Mucosa of descending colon (tissue), 3 donors: ENCODE measurements around the gene SEZ6L2. TPM values are rescaled to one million over a fixed set of nuclear protein-coding genes. Genes with fewer than 3 reads are reported as not detected.

Experiments used
- ATAC-seq: fragments of 200-7000 bp; cut with Tn5 transposase; one replicate; pipeline ENCODE4 v1.9.1; 2020; ENCODE audit warnings: mild to moderate bottlenecking, moderate library complexity
- DNase-seq, 3 donors: peaks; one replicate each; pipeline ENCODE4 v3.0.0-alpha.2; 2020
- H3K36me3 ChIP-seq: fragments of 200-600 bp; one replicate; pipeline ENCODE4 v1.8.0; 2021; ENCODE audit warnings: low read depth, mild to moderate bottlenecking
- H3K4me1 ChIP-seq: fragments of 200-600 bp; one replicate; pipeline ENCODE4 v1.8.0; 2021; ENCODE audit warnings: low read depth, mild to moderate bottlenecking
- H3K4me3 ChIP-seq: fragments of 200-600 bp; one replicate; pipeline ENCODE4 v1.8.0; 2021; ENCODE audit warnings: mild to moderate bottlenecking
- H3K9me3 ChIP-seq: fragments of 200-600 bp; one replicate; pipeline ENCODE4 v1.8.0; 2021; ENCODE audit warnings: mild to moderate bottlenecking
- intact Hi-C, 2 donors: fragments of 100-400 bp; cut with DNase I in 1 of 2; cut with micrococcal nuclease in 1 of 2; formaldehyde crosslinking; loops; one replicate each; pipeline versions ENCODE4 v1.11.0 to v1.11.1; 2022; cut with DNase I, micrococcal nuclease
- total RNA-seq, 3 donors: library from RNA; stranded (reverse); fragmentation: NEBNext Ultra II Directional in 2 of 3; extraction: Animal tissue kit (Norgen Biotek cat#: 25700) in 2 of 3; gene quantifications; one replicate each; pipeline versions ENCODE4 v1.2.1 to v1.2.4, GENCODE V29; 2021 to 2023
- TF ChIP-seq, protein P1 (sequence below): fragments of 200-600 bp; IDR thresholded peaks from one replicate; pipeline ENCODE4 v1.8.0; 2022; ENCODE audit warnings: antibody characterized with exemption, mild to moderate bottlenecking
- donor health status: DM: no; HTN: no; CAD: no; lungs with moderate emphysema.
- donor health status: DM: no; HTN: no; CAD: no.
- donor health status: DM: no; HTN: yes; CAD: no.

The SEZ6L2 gene
- total RNA-seq, 3 donors from 2014 or later = 6.1 to 9.6 (median 7.0) TPM

DNA sequence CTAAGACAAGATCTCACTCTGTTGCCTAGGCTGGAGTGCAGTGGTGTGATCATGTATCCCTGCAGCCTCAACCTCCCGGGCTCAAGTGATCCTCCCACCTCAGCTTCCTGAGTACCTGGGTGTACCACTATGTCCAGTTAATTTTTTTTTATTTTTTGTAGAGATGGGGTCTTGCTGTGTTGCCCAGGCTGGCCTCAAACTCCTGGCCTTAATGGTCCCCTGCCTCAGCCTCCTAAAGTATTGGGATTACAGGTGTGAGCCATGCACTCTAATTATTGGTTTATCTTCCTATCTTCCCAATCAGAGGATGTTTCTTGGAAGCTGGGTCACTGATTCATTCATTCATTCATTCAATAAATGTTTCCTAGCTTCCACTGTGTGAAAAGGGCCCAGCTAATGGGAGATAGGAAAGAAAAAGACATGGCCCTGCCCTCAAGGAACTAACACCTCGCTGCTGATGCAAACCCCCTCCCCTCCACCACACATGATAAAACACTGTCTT, 9.4 kb upstream of the SEZ6L2 start:
- intact Hi-C loops = no loop called here
- ATAC-seq (no peak), DNase-seq (no peak)
- TF ChIP-seq, protein P1, sequence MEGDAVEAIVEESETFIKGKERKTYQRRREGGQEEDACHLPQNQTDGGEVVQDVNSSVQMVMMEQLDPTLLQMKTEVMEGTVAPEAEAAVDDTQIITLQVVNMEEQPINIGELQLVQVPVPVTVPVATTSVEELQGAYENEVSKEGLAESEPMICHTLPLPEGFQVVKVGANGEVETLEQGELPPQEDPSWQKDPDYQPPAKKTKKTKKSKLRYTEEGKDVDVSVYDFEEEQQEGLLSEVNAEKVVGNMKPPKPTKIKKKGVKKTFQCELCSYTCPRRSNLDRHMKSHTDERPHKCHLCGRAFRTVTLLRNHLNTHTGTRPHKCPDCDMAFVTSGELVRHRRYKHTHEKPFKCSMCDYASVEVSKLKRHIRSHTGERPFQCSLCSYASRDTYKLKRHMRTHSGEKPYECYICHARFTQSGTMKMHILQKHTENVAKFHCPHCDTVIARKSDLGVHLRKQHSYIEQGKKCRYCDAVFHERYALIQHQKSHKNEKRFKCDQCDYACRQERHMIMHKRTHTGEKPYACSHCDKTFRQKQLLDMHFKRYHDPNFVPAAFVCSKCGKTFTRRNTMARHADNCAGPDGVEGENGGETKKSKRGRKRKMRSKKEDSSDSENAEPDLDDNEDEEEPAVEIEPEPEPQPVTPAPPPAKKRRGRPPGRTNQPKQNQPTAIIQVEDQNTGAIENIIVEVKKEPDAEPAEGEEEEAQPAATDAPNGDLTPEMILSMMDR = no peak
- Histone ChIP-seq H3K4me3 (no peak overlapping the region), H3K4me1 (no peaks in the 10 kb centered on the region), H3K36me3 (no peaks in the 10 kb centered on the region), H3K9me3 (no peaks in the 10 kb centered on the region)

DNA sequence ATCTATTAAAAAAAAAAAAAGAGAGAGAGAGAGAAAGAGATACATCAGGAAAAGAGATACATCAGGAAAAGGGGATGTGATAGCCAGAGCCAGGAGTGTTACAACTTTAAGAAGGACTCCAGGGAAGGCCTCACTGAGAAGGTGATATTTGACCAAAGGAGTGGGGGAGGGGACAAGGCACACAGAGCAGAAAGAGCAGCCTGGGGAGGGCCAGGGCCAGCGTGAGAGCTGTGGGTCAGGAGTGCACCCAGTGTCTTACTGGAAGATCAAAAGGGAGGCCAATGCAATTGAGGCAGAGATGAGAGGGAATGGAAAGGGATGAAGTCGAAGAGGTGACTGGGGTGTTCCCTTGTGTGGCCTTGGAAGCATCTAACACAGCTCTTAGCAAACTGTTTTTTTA, 8.6 kb upstream of the SEZ6L2 start:
- DNase-seq = no peak

DNA sequence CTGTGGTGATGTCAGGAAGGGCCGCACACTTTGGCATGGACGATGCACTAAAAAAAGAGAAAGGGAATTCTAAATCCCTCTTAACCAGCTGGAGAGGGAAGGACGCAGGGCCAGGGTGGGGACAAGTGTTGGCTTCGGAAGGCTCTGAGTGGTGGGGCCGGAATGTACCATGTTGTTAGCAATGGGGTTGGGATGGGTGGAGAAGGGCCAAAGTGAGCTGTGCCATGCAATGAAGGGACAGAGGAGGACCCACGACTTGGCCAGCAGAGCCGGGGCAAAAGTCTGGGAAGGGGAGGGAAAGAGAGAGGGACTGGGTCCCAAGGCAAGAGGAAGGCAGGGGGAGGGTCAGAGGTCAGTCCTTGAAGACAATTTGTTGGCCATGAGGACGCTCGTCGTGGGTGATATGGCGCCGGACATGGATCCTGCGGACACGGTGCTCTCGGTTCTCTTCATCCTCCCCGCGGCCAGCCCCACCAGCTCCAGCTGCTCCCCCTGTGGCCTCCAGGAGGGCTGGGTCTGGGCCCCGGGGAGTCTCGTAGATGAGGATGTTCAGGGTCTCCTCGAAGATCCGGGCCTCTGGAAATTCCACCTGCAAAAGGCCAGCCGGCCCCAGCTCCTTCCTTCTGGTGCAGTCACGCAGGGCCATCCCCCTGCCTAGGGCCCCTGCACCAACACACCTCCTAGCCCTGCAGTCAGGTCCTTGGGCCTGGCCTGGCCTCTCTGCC, 7.3 kb upstream of the SEZ6L2 start:
- no peaks in the 10 kb centered on the region for H3K4me1 ChIP-seq
- H3K4me3 ChIP-seq = no peak overlapping the region
- TF ChIP-seq, protein P1 = no peak
- intact Hi-C loops = no loop called here
- H3K9me3 ChIP-seq = no peaks in the 10 kb centered on the region
- H3K36me3 ChIP-seq = no peaks in the 10 kb centered on the region
- no peak for DNase-seq
- ATAC-seq = no peak

More for the DNA sequence above, 8.6 kb upstream of the SEZ6L2 start:
- H3K4me3 ChIP-seq = no peak overlapping the region
- H3K4me1 ChIP-seq = no peaks in the 10 kb centered on the region
- TF ChIP-seq, protein P1 = no peak
- no peak for ATAC-seq
- H3K9me3 ChIP-seq = no peaks in the 10 kb centered on the region
- no peaks in the 10 kb centered on the region for H3K36me3 ChIP-seq
- intact Hi-C loops = no loop called here

DNA sequence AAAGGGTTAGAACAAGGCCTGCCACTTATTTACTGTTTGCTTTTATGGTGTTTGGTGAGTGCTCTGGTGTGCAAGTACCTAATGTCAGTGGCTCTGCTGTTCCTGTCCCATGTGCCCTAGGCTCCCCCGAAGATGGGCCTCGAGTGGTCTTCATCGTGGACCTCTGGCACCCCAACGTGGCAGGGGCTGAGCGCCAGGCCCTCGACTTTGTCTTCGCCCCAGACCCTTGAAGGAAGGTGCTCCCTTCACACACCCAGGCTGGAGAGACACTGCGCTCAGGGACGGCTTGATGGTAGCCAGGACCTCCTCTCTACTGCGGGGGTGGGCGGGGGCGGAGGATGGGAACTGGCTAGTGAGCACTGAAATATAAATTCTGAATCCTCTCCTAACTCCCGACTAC, 6.3 kb upstream of the SEZ6L2 start:
- Histone ChIP-seq H3K9me3 (no peaks in the 10 kb centered on the region), H3K4me1 (peaks cover under 1% of the 10 kb centered on the region), H3K36me3 (no peaks in the 10 kb centered on the region), H3K4me3 (no peak overlapping the region)
- intact Hi-C loops = no loop called here
- ATAC-seq (no peak), DNase-seq (no peak)
- TF ChIP-seq, protein P1 = no peak

DNA sequence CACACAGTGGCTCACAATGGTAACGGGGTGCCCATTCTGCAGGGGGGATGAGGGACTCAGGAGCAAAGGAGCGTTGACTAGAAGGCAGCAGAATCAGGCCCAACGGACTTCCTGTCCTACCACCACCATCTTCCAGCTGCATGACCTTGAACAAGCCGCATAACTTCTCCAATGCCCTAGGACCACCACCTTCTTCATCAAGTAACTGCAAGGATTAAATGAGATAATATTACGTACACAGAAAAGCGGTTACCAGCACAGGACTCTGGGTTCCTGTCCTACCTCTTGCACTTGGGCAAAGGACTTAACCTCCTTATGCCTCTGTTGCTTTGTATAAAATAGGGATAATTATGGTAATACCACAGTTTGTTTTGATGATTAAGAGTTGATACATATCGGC, 5.6 kb upstream of the SEZ6L2 start:
- Histone ChIP-seq H3K4me1 (peaks cover 6% of the 10 kb centered on the region), H3K4me3 (no peak overlapping the region), H3K9me3 (no peaks in the 10 kb centered on the region), H3K36me3 (no peaks in the 10 kb centered on the region)
- intact Hi-C loops = no loop called here
- DNase-seq (no peak), ATAC-seq (no peak)
- TF ChIP-seq, protein P1 = no peak
